ENCODE results near the gene EHD1. TPM values are rescaled to one million over a fixed set of nuclear protein-coding genes. Genes with fewer than 3 reads are reported as not detected.

EHD1 gene
- total RNA-seq, 2 donors from 2014 or later, result 18.7 to 45.2 TPM

GRCh38 chr11:64868904-64869570 lies 9.4 kb downstream of the EHD1 start:
- Histone ChIP-seq H3K36me3 (replicated peaks in 1 of 2; ENCODE audit: insufficient read depth in 1 of 2, low read depth in 2 of 2) (no peaks in the 10 kb centered on the region), H3K4me1 (peaks cover 21% of the 10 kb centered on the region), H3K27me3 (no peaks in the 10 kb centered on the region), H3K9me3 (no peaks in the 10 kb centered on the region), H3K27ac (peak overlapping the region in 2 of 4 donors; percentile 32 to 43), H3K4me3 (no peak overlapping the region)
- DNase-seq (no peak), ATAC-seq (no peak)
- intact Hi-C loops (cut with DNase I), result no loop called here
- TF ChIP-seq POLR2A (IDR thresholded peaks at IDR 0.05) (no peak), CTCF (IDR thresholded peaks at IDR 0.05) (no peak)
- 69 to 79% methylated on average over 6 to 21 of the region's 21 CpGs for whole genome bisulfite sequencing, 2 donors

GRCh38 chr11:64867748-64868462 lies 10.5 kb downstream of the EHD1 start:
- ATAC-seq, result no peak
- peaks cover 32% of the 10 kb centered on the region for H3K4me1 ChIP-seq

GRCh38 chr11:64866173-64866491 lies 12.3 kb downstream of the EHD1 start:
- WGBS, 2 donors, result 91 to 94% methylated on average over 4 of the region's 4 CpGs
- Histone ChIP-seq H3K27ac (peak overlapping the region in 1 of 4 donors; percentile 1), H3K4me1 (peaks cover 31% of the 10 kb centered on the region), H3K27me3 (no peaks in the 10 kb centered on the region), H3K9me3 (no peaks in the 10 kb centered on the region), H3K36me3 (replicated peaks in 1 of 2; ENCODE audit: insufficient read depth in 1 of 2, low read depth in 2 of 2) (no peaks in the 10 kb centered on the region), H3K4me3 (no peak overlapping the region)
- intact Hi-C loops (cut with DNase I), result no loop called here
- TF ChIP-seq CTCF (IDR thresholded peaks at IDR 0.05), result no peak
- no peak for TF ChIP-seq POLR2A (IDR thresholded peaks at IDR 0.05)
- DNase-seq, result no peak
- no peak for ATAC-seq

More at GRCh38 chr11:64867748-64868462, 10.5 kb downstream of the EHD1 start:
- intact Hi-C loops (cut with DNase I), result no loop called here
- Histone ChIP-seq H3K9me3 (no peaks in the 10 kb centered on the region), H3K27me3 (no peaks in the 10 kb centered on the region), H3K27ac (no peak overlapping the region), H3K4me3 (no peak overlapping the region), H3K36me3 (replicated peaks in 1 of 2; ENCODE audit: insufficient read depth in 1 of 2, low read depth in 2 of 2) (no peaks in the 10 kb centered on the region)
- DNase-seq, result no peak
- TF ChIP-seq CTCF (IDR thresholded peaks at IDR 0.05) (no peak), POLR2A (IDR thresholded peaks at IDR 0.05) (no peak)
- WGBS, 2 donors, result 85 to 89% methylated on average over 27 to 28 of the region's 28 CpGs

- Histone ChIP-seq H3K36me3 (replicated peaks in 1 of 2; ENCODE audit: insufficient read depth in 1 of 2, low read depth in 2 of 2) (no peaks in the 10 kb centered on the region), H3K4me3 (no peak overlapping the region), H3K27ac (peak overlapping the region in 2 of 4 donors; percentile 26 to 56), H3K27me3 (no peaks in the 10 kb centered on the region), H3K9me3 (no peaks in the 10 kb centered on the region), H3K4me1 (peaks cover 25% of the 10 kb centered on the region)
- DNase-seq (no peak), ATAC-seq (no peak)
- TF ChIP-seq CTCF (IDR thresholded peaks at IDR 0.05) (no peak), POLR2A (IDR thresholded peaks at IDR 0.05) (no peak)
- 76 to 86% methylated on average over 15 of the region's 15 CpGs for WGBS, 2 donors
- intact Hi-C loops (cut with DNase I), result no loop called here
These were observed 12.9 kb downstream of the EHD1 start for GRCh38 chr11:64865286-64866172.

Measured in body of pancreas (tissue), 4 donors.